HepG2 (cell line): Measurements from ENCODE around the gene PTPN14. TPM values are rescaled to one million over a fixed set of nuclear protein-coding genes. Genes with fewer than 3 reads are reported as not detected.

Experiments
- ATAC-seq: fragments of 200-7000 bp; cut with Tn5 transposase; 3 replicates; pipeline ENCODE4 v1.9.1; 2020; ENCODE audit warnings: mild to moderate bottlenecking, moderate library complexity
- BruUV-seq: library from RNA; stranded (reverse); fragments of 400-500 nt; replicated peaks from 2 replicates; lab custom pipeline; 2021; lab: Mats Ljungman, UMichigan
- CTCF ChIA-PET: fragments of 300-600 bp; formaldehyde crosslinking; extraction: SDS; loops from one replicate; lab custom pipeline; 2021; ENCODE audit warnings: low total read pairs, inconsistent platforms, low intra/inter-chr PET ratio; lab: Yijun Ruan, JAX
- POLR2A ChIA-PET: fragments of 350-600 bp; sonication (Branson Sonifier 250); formaldehyde crosslinking; loops from one replicate; lab custom pipeline; 2020; ENCODE audit warnings: antibody characterized with exemption, inconsistent platforms; lab: Yijun Ruan, JAX
- DNase-seq: peaks from one replicate; pipeline ENCODE4 v3.0.0-alpha.2; 2015; ENCODE audit warnings: low spot score
- FAIRE-seq: peaks from 3 replicates; lab custom pipeline; 2011; peaks lifted over from hg19 to GRCh38; lab: Jason Lieb, UNC
- H2AFZ ChIP-seq: one replicate; pipeline ENCODE4 v1.6.1; 2011; ENCODE audit warnings: low read length, inconsistent platforms
- H3K27ac ChIP-seq: fragments of 300-600 bp; 3 replicates; pipeline ENCODE4 v1.8.0; 2011; ENCODE audit warnings: mixed run types, mild to moderate bottlenecking, mixed read lengths, low read length, inconsistent platforms; ENCODE audit not compliant: insufficient read depth; ENCODE audit errors: extremely low read length
- H3K27me3 ChIP-seq, 2 experiments: fragments of 200-600 bp in 1 of 2; 2 replicates in 1 of 2; 3 replicates in 1 of 2; pipeline versions ENCODE4 v1.6.0 to v1.8.0; 2011; ENCODE audit warnings: low read length in 2 of 2, mild to moderate bottlenecking in 2 of 2, moderate library complexity in 2 of 2, inconsistent platforms in 1 of 2; ENCODE audit not compliant: insufficient read depth in 2 of 2, control insufficient read depth in 1 of 2
- H3K36me3 ChIP-seq, 2 experiments: fragments of 200-600 bp in 1 of 2; replicated peaks in 1 of 2; 2 replicates in 1 of 2; 3 replicates in 1 of 2; pipeline versions ENCODE4 v1.5.1 to v1.8.0; 2011; ENCODE audit warnings: low read length in 2 of 2, inconsistent platforms in 1 of 2; ENCODE audit not compliant: insufficient read depth in 2 of 2, control insufficient read depth in 1 of 2
- H3K4me1 ChIP-seq: 2 replicates; pipeline ENCODE4 v1.5.1; 2012; ENCODE audit warnings: low read length, inconsistent platforms; ENCODE audit not compliant: insufficient read depth
- H3K4me2 ChIP-seq: 2 replicates; pipeline ENCODE4 v1.6.0; 2011; ENCODE audit warnings: low read depth, low read length, inconsistent platforms
- H3K4me3 ChIP-seq, 3 experiments: fragments of 200-600 bp in 1 of 3; sonication (generic), shearing (Covaris generic) in 1 of 3; replicated peaks in 1 of 3; 2 replicates each; pipeline ENCODE4 v1.5.1; 2011 to 2016; ENCODE audit warnings: low read length in 3 of 3, inconsistent platforms in 2 of 3, low read depth in 2 of 3, mild to moderate bottlenecking in 2 of 3, control low read depth in 1 of 3, mixed read lengths in 1 of 3; ENCODE audit not compliant: insufficient read depth in 1 of 3
- H3K79me2 ChIP-seq: one replicate; pipeline ENCODE4 v1.6.1; 2011; ENCODE audit warnings: low read length, inconsistent platforms; ENCODE audit not compliant: insufficient read depth
- H3K9ac ChIP-seq: 2 replicates; pipeline ENCODE4 v1.6.0; 2011; ENCODE audit warnings: mild to moderate bottlenecking, low read depth, low read length, inconsistent platforms; ENCODE audit not compliant: insufficient read depth
- H3K9me3 ChIP-seq: 2 replicates; pipeline ENCODE4 v1.5.1; 2012; ENCODE audit warnings: mild to moderate bottlenecking, low read length
- H4K20me1 ChIP-seq: 2 replicates; pipeline ENCODE4 v1.6.0; 2011; ENCODE audit warnings: inconsistent platforms, mild to moderate bottlenecking, low read length, moderate library complexity; ENCODE audit not compliant: insufficient read depth
- BATF2 ChIP-seq: sonication (generic); formaldehyde crosslinking; IDR thresholded peaks from 2 replicates; pipeline ENCODE4 v1.8.0; 2022; ENCODE audit warnings: mild to moderate bottlenecking, missing genetic modification reagents, moderate library complexity
- CREBL2 ChIP-seq: sonication (generic); formaldehyde crosslinking; IDR thresholded peaks from 2 replicates; pipeline ENCODE4 v1.8.1; 2023; ENCODE audit warnings: missing genetic modification reagents, mild to moderate bottlenecking, borderline replicate concordance
- FOSL1 ChIP-seq: sonication (generic); formaldehyde crosslinking; IDR thresholded peaks from 2 replicates; pipeline ENCODE4 v1.9.0; 2021; ENCODE audit warnings: missing genetic modification reagents, borderline replicate concordance
- GTF3A ChIP-seq: sonication (generic); formaldehyde crosslinking; conservative IDR thresholded peaks from 2 replicates; pipeline ENCODE4 v1.4.0; 2020; ENCODE audit warnings: mild to moderate bottlenecking, missing genetic modification reagents
- HDAC1 ChIP-seq: sonication (generic); formaldehyde crosslinking; IDR thresholded peaks from 2 replicates; pipeline ENCODE4 v1.5.1; 2020; ENCODE audit warnings: mild to moderate bottlenecking, missing genetic modification reagents
- HNRNPL ChIP-seq: fragments of 200-400 bp; formaldehyde crosslinking; IDR thresholded peaks from 2 replicates; pipeline ENCODE4 v1.6.1; 2017; ENCODE audit warnings: mild to moderate bottlenecking, low read depth, low read length
- KAT7 ChIP-seq: IDR thresholded peaks from 2 replicates; pipeline ENCODE4 v1.6.1; 2018; ENCODE audit warnings: borderline replicate concordance, missing compliant biosample characterization
- KLF13 ChIP-seq: sonication (generic); formaldehyde crosslinking; IDR thresholded peaks from 2 replicates; pipeline ENCODE4 v1.4.0; 2020; ENCODE audit warnings: mild to moderate bottlenecking, missing genetic modification reagents
- MEIS2 ChIP-seq: sonication (generic); formaldehyde crosslinking; IDR thresholded peaks from 2 replicates; pipeline ENCODE4 v1.9.0; 2021; ENCODE audit warnings: mild to moderate bottlenecking, missing genetic modification reagents
- PHF8 ChIP-seq: sonication (generic); formaldehyde crosslinking; IDR thresholded peaks from 2 replicates; pipeline ENCODE4 v1.5.0; 2020; ENCODE audit warnings: missing genetic modification reagents
- TCF7 ChIP-seq: sonication (generic); IDR thresholded peaks from 2 replicates; pipeline ENCODE4 v1.6.1; 2016; ENCODE audit warnings: antibody characterized with exemption, low read depth
- ZC3H4 ChIP-seq: sonication (generic); formaldehyde crosslinking; IDR thresholded peaks from 2 replicates; pipeline ENCODE4 v1.4.0; 2020; ENCODE audit warnings: missing genetic modification reagents, borderline replicate concordance
- ZHX2 ChIP-seq, 2 experiments: sonication (generic) in 1 of 2; formaldehyde crosslinking in 1 of 2; IDR thresholded peaks; 2 replicates each; pipeline versions ENCODE4 v1.6.1 to v1.9.0; 2014 to 2022; ENCODE audit warnings: antibody characterized with exemption in 1 of 2, borderline replicate concordance in 1 of 2, inconsistent platforms in 1 of 2, low read depth in 1 of 2, missing genetic modification reagents in 1 of 2
- ZKSCAN8 ChIP-seq: IDR thresholded peaks from 2 replicates; pipeline ENCODE4 v1.6.1; 2016; ENCODE audit warnings: borderline replicate concordance, missing genetic modification reagents, missing compliant biosample characterization
- ZNF343 ChIP-seq: sonication (generic); formaldehyde crosslinking; IDR thresholded peaks from 2 replicates; pipeline ENCODE4 v1.4.0; 2020; ENCODE audit warnings: mild to moderate bottlenecking, missing genetic modification reagents
- ZNF761 ChIP-seq: sonication (generic); formaldehyde crosslinking; conservative IDR thresholded peaks from 2 replicates; pipeline ENCODE4 v1.4.0; 2020; ENCODE audit warnings: mild to moderate bottlenecking, missing genetic modification reagents
- ZNF841 ChIP-seq: sonication (generic); formaldehyde crosslinking; IDR thresholded peaks from 2 replicates; pipeline ENCODE4 v1.8.1; 2023; ENCODE audit warnings: missing genetic modification reagents, borderline replicate concordance
- ZSCAN22 ChIP-seq: sonication (generic); formaldehyde crosslinking; IDR thresholded peaks from 2 replicates; pipeline ENCODE4 v1.4.0; 2020; ENCODE audit warnings: mild to moderate bottlenecking, missing genetic modification reagents
- ZSCAN9 ChIP-seq: IDR thresholded peaks from 2 replicates; pipeline ENCODE4 v1.6.1; 2016; ENCODE audit warnings: borderline replicate concordance
- WGBS: methylation state at CpG from one replicate; pipeline ENCODE4 v1.1.6; 2017; ENCODE audit warnings: low lambda C conversion rate; 5-methylcytosine and 5-hydroxymethylcytosine counted together
- in situ Hi-C: cut with HindIII; loops from 2 replicates; pipeline ENCODE4 v1.10.0; 2017; ENCODE audit warnings: low pct_unique_long_range_greater_than_20kb; ENCODE audit not compliant: extremely low pct_ligation_motif_present
- intact Hi-C: fragments of 100-400 bp; cut with micrococcal nuclease; formaldehyde crosslinking; loops from one replicate; pipeline ENCODE4 v1.10.0; 2022; ENCODE audit not compliant: unreplicated experiment
- polyA plus RNA-seq, 8 experiments: library from polyadenylated mRNA; depleted of rRNA in 3 of 8; stranded (reverse) in 7 of 8; unstranded in 1 of 8; fragments of >200 nt; fragmentation: Illumina TruSeq in 4 of 8; extraction: Trizol in 4 of 8; gene quantifications; 2 replicates each; pipeline versions ENCODE4 v1.2.1 to v1.2.3, GENCODE V29; 2011 to 2016; ENCODE audit warnings: low read depth in 4 of 8, missing spikeins in 1 of 8, mixed read lengths in 1 of 8; ENCODE audit not compliant: insufficient read depth in 1 of 8
- total RNA-seq, 5 experiments: library from RNA; depleted of rRNA; stranded (reverse); fragments of >200 nt; fragmentation: Illumina TruSeq; extraction: Trizol; gene quantifications; 2 replicates each; pipeline ENCODE4 v1.2.3, GENCODE V29; 2016; ENCODE audit warnings: low read depth in 1 of 5

Gene PTPN14
- total and polyA plus RNA-seq, 2 of the 13 experiments (the other 11 are each of a cell fraction or from before 2014, with no cell fraction given) = 3.9 to 4.7 TPM

GRCh38 chr1:214537872-214538473 is 13.4 kb downstream of the PTPN14 start:
- H3K9me3 ChIP-seq = no peaks in the 10 kb centered on the region
- DNase-seq (no peak), ATAC-seq (no peak)
- intact Hi-C loops = no loop called here
- POLR2A ChIA-PET = no interaction called here
- TF ChIP-seq HNRNPL (no peak), ZNF841 (no peak), KLF13 (CRISPR knock-in tag) (no peak), GTF3A (CRISPR knock-in tag) (no peak), ZNF761 (CRISPR knock-in tag) (no peak), TCF7 (no peak), MEIS2 (CRISPR knock-in tag) (no peak), ZNF343 (CRISPR knock-in tag) (no peak), FOSL1 (no peak), KAT7 (CRISPR knock-in tag) (no peak), PHF8 (no peak), ZKSCAN8 (no peak), HDAC1 (CRISPR knock-in tag) (no peak), ZSCAN22 (CRISPR knock-in tag) (no peak), CREBL2 (CRISPR knock-in tag) (no peak), ZSCAN9 (CRISPR knock-in tag) (no peak), ZC3H4 (no peak), BATF2 (no peak), ZHX2 (IDR thresholded peaks at IDR 0.05; ENCODE audit: low read depth) (no peak), ZHX2 (CRISPR knock-in tag; IDR thresholded peaks at IDR 0.05; ENCODE audit: borderline replicate concordance) (no peak)
- TF ChIP-seq, all 625 proteins: peak for 0
- H4K20me1 ChIP-seq = no peaks in the 10 kb centered on the region
- H3K27ac ChIP-seq = no peak overlapping the region
- no peak overlapping the region for H3K4me2 ChIP-seq
- H3K36me3 ChIP-seq = no peaks in the 10 kb centered on the region
- no peaks in the 10 kb centered on the region for H3K4me1 ChIP-seq
- FAIRE-seq = no peak
- in situ Hi-C loops = no loop called here
- H2AFZ ChIP-seq = no peak overlapping the region
- H3K27me3 ChIP-seq = no peaks in the 10 kb centered on the region
- no peak overlapping the region for H3K9ac ChIP-seq
- BruUV-seq = no TSS peak
- CTCF ChIA-PET = no interaction called here
- no peak overlapping the region for H3K4me3 ChIP-seq
- no peaks in the 10 kb centered on the region for H3K79me2 ChIP-seq
- 95% methylated on average over 4 of the region's 4 CpGs for WGBS
